Subcutaneous abdominal adipose tissue (tissue), 5 donors: ENCODE data around the gene PRSS8.

ENCODE experiments used
- H3K27ac ChIP-seq: one replicate; pipeline ENCODE4 v1.7.0; 2013; ENCODE audit warnings: low read depth, mild to moderate bottlenecking, inconsistent platforms, low read length, moderate library complexity
- H3K27me3 ChIP-seq, 5 donors: one replicate each; pipeline ENCODE4 v1.7.0; 2013; ENCODE audit warnings: low read length in 5 of 5, inconsistent platforms in 1 of 5; ENCODE audit not compliant: control insufficient read depth in 5 of 5, insufficient read depth in 4 of 5
- H3K36me3 ChIP-seq, 5 donors: one replicate each; pipeline ENCODE4 v1.7.0; 2013; ENCODE audit warnings: low read length in 5 of 5; ENCODE audit not compliant: control insufficient read depth in 5 of 5, insufficient read depth in 5 of 5
- H3K4me1 ChIP-seq, 5 donors: one replicate each; pipeline ENCODE4 v1.7.0; 2013; ENCODE audit warnings: low read length in 5 of 5, mild to moderate bottlenecking in 3 of 5, moderate library complexity in 1 of 5; ENCODE audit not compliant: control insufficient read depth in 5 of 5, insufficient read depth in 5 of 5
- H3K4me3 ChIP-seq, 5 donors: one replicate each; pipeline ENCODE4 v1.7.0; 2013; ENCODE audit warnings: low read length in 5 of 5, low read depth in 1 of 5
- H3K9ac ChIP-seq, 5 donors: one replicate each; pipeline ENCODE4 v1.7.0; 2013; ENCODE audit warnings: low read length in 5 of 5, mild to moderate bottlenecking in 4 of 5, moderate library complexity in 3 of 5
- H3K9me3 ChIP-seq, 5 donors: one replicate each; pipeline ENCODE4 v1.7.0; 2013; ENCODE audit warnings: low read length in 5 of 5; ENCODE audit not compliant: control insufficient read depth in 5 of 5
- donor health status: healthy.
- donor health status: healthy.
- donor health status: healthy.
- donor health status: healthy.
- donor health status: healthy.

PRSS8 gene

DNA sequence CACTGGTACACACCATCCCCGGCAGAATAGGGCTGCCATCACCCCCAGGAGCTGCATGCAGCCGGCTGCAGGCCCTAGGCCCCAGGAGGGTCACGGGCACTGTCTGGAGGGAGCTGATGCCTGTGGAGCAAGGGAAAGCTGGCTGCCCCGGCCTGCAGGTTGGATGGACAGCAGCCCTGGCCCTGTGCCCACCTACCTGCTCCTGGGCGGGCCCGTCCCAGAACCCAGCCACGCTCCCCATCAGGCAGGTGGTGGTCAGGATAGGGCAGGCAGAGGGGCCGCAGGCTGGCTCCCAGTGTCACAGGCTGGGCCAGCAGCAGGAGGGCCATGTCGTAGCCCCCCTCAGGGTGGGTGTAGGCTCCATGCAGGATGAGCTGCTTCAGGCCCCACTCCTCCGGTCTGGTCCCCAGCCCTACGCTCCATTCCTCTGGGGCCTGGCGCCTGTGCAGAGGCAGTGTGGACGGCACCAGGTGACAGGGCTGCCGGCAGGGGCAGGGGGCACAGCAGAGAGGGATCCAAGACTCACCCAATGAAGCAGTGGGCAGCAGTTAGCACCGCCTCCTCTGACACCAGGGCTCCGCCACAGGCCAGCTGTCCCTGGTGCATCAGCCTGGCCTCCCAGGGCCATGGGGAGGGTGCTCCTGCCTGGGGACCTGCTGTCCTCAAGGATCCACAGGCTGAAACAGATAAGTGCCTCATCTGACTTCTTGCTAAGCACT lies 50.8 kb downstream of the PRSS8 start:
- H3K36me3 ChIP-seq: peaks cover 0 to 84% (median 67%) of the 10 kb centered on the region in 5 donors
- H3K27ac ChIP-seq: no peak overlapping the region
- H3K4me1 ChIP-seq: peaks cover 2 to 13% (median 10%) of the 10 kb centered on the region in 5 donors
- H3K9ac ChIP-seq: no peak overlapping the region
- no peaks in the 10 kb centered on the region for H3K27me3 ChIP-seq
- H3K4me3 ChIP-seq: no peak overlapping the region
- H3K9me3 ChIP-seq: no peaks in the 10 kb centered on the region

DNA sequence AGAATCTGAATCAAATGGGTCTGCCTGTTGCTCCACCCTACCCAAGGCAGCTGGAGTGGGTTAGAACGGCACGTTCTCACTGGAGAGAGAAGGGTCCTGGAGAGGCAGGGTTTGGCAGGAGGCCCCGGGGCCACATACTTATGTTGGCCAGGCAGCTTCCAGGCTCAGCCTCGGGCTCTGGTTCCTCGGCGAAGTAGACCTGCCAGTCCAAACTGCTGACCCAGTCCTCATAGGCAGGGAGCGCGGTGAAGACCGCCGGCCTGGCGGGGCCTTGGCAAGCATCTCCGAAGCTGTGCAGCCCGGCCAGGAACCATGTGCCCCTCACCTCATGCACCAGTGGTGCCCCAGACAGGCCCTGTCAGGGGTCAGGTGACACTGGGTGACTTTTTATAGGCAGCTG lies 51.5 kb downstream of the PRSS8 start:
- H3K4me3 ChIP-seq: no peak overlapping the region
- H3K4me1 ChIP-seq: peaks cover 2 to 13% (median 10%) of the 10 kb centered on the region in 5 donors
- H3K9ac ChIP-seq: peak overlapping the region in 1 of 5 donors; percentile 20
- H3K27me3 ChIP-seq: no peaks in the 10 kb centered on the region
- peaks cover 0 to 88% (median 72%) of the 10 kb centered on the region in 5 donors for H3K36me3 ChIP-seq
- no peak overlapping the region for H3K27ac ChIP-seq
- H3K9me3 ChIP-seq: no peaks in the 10 kb centered on the region

DNA sequence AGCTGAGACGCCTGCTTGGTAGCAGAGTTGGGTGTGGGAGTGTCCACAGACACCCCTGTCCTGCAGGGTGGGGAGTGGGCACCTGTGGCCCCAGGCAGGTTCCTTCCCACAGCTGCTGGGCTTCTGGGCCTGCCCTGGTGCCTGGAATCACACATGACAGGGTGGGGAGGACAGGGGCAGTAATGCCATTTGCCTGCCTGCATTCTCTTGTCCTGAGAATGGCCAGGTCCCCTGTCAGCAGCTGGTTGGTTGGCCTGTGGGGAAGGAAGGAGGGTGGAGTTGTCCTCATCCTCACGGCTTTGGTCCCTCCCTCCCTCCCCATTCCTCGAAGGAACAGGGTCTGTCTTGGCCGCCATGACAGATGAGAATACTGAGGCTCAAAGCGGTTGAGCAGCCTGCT lies 52.0 kb downstream of the PRSS8 start:
- peaks cover 2 to 13% (median 10%) of the 10 kb centered on the region in 5 donors for H3K4me1 ChIP-seq
- peaks cover 0 to 88% (median 73%) of the 10 kb centered on the region in 5 donors for H3K36me3 ChIP-seq
- no peak overlapping the region for H3K27ac ChIP-seq
- no peak overlapping the region for H3K9ac ChIP-seq
- H3K27me3 ChIP-seq: no peaks in the 10 kb centered on the region
- H3K9me3 ChIP-seq: no peaks in the 10 kb centered on the region
- no peak overlapping the region for H3K4me3 ChIP-seq

DNA sequence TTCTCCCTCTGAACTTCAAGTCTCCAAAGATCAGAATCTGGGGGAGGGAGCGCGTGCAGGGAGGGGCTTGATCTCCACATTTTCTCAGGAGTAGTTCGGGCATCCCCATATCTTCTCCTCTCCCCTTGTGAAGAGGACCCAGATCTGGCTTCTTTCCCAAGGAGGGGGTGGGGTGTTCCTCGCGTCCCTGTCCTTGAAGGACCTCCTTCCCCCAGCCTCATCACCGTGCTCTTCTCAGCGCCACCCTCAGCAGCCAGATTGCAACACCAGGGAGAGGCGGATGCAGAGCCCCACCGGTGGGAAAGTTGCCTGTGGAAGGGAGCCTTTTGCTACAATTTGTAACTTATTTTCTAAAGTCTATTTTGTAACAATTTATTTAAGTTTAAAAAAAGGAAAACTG lies 52.4 kb downstream of the PRSS8 start:
- Histone ChIP-seq H3K4me1 (peaks cover 2 to 13% (median 10%) of the 10 kb centered on the region in 5 donors), H3K9me3 (no peaks in the 10 kb centered on the region), H3K4me3 (no peak overlapping the region), H3K27ac (no peak overlapping the region), H3K36me3 (peaks cover 0 to 88% (median 75%) of the 10 kb centered on the region in 5 donors), H3K9ac (no peak overlapping the region), H3K27me3 (no peaks in the 10 kb centered on the region)

DNA sequence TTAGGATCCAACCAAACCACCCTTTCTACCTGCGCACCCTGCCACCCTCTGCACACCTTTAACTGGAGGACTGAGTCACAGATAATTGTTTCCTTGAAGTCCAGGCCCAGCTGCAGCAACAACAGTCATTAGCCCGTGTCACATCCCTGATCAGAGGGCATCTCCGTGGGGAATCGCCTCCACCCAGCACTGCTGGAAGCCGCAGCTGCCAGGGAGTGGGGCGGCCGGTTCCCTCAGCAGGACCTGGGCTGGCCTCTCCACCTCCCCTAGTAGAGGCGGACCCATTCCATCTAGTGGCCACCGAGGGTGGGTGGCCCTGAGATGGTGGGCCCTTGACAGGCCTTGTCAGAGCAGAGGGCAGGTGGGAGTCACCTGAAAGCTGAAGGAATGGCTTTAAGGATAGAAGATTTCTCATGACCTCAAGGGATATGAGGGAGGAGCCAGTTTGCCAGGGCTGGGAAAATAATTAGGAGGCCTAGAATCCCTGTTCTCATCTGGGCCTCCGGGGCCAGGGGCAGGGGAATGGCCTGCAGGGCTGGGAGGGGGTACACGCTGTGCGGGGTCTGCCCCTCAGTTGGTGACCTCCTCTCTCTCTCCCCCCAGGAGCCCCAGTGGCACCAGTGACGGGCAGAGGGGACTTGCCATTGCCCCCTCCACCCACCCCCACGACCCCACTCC lies 53.0 kb downstream of the PRSS8 start:
- Histone ChIP-seq H3K27ac (no peak overlapping the region), H3K27me3 (no peaks in the 10 kb centered on the region), H3K4me1 (peaks cover 2 to 13% (median 10%) of the 10 kb centered on the region in 5 donors), H3K4me3 (no peak overlapping the region), H3K9ac (peak overlapping the region in 1 of 5 donors; percentile 29), H3K36me3 (peaks cover 0 to 89% (median 77%) of the 10 kb centered on the region in 5 donors), H3K9me3 (no peaks in the 10 kb centered on the region)
